Measurements from ENCODE around the gene UBE3B.

GRCh38 chr12:109572506-109572845 is 95.0 kb downstream of the UBE3B start:
- TF ChIP-seq, protein P1, sequence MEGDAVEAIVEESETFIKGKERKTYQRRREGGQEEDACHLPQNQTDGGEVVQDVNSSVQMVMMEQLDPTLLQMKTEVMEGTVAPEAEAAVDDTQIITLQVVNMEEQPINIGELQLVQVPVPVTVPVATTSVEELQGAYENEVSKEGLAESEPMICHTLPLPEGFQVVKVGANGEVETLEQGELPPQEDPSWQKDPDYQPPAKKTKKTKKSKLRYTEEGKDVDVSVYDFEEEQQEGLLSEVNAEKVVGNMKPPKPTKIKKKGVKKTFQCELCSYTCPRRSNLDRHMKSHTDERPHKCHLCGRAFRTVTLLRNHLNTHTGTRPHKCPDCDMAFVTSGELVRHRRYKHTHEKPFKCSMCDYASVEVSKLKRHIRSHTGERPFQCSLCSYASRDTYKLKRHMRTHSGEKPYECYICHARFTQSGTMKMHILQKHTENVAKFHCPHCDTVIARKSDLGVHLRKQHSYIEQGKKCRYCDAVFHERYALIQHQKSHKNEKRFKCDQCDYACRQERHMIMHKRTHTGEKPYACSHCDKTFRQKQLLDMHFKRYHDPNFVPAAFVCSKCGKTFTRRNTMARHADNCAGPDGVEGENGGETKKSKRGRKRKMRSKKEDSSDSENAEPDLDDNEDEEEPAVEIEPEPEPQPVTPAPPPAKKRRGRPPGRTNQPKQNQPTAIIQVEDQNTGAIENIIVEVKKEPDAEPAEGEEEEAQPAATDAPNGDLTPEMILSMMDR (IDR thresholded peaks at IDR 0.05; ENCODE audit: low read depth, low read length) = no peak
- TF ChIP-seq POLR2A (IDR thresholded peaks at IDR 0.05; ENCODE audit: extremely low read depth, insufficient read length) (no peak), MAX (IDR thresholded peaks at IDR 0.05; ENCODE audit: low read depth, low read length) (no peak), MYC (IDR thresholded peaks at IDR 0.05; ENCODE audit: low read depth, low read length) (no peak)

All from NB4 (cell line).